Measurements from ENCODE around the gene ZNF174. TPM values are rescaled to one million over a fixed set of nuclear protein-coding genes. Genes with fewer than 3 reads are reported as not detected.
A peak's percentile ranks its signal among the peaks of the same experiment; 100 is the strongest.

Gene ZNF174
- total RNA-seq, 1 donor from 2014 or later: 10.6 TPM

GRCh38 chr16:3389663-3390338 lies 11.2 kb upstream of the ZNF174 start:
- intact Hi-C loops (cut with micrococcal nuclease): no loop called here
- Mint-ChIP-seq H3K27me3 (ENCODE audit: insufficient read depth) (no peaks in the 10 kb centered on the region), H3K4me3 (no peak overlapping the region), H3K4me1 (ENCODE audit: low read depth) (no peaks in the 10 kb centered on the region), H3K9me3 (peaks cover 59% of the 10 kb centered on the region), H3K36me3 (ENCODE audit: low read depth) (peaks cover 82% of the 10 kb centered on the region), H3K27ac (no peak overlapping the region)
- no peak for DNase-seq (ENCODE audit: low spot score)

- Mint-ChIP-seq H3K36me3 (ENCODE audit: low read depth) (peaks cover 64% of the 10 kb centered on the region), H3K27ac (peak overlapping the region; percentile 80), H3K4me1 (ENCODE audit: low read depth) (peaks cover 7% of the 10 kb centered on the region), H3K27me3 (ENCODE audit: insufficient read depth) (no peaks in the 10 kb centered on the region), H3K4me3 (peak overlapping the region; percentile 96), H3K9me3 (peaks cover 48% of the 10 kb centered on the region)
- DNase-seq (ENCODE audit: low spot score): no peak
- intact Hi-C loops (cut with micrococcal nuclease): loop anchor here (2.0 to 10.0 kb wide), 3 partner anchors 36 to 866 kb away; partner anchors contain the start of genes CEMP1, OR1F1 and PDPK1
Observed at GRCh38 chr16:3400446-3400778, 603 bp upstream of the ZNF174 start.

- DNase-seq (ENCODE audit: low spot score): no peak
- intact Hi-C loops (cut with micrococcal nuclease): loop anchor here (1.0 to 10.0 kb wide), 10 partner anchors 37 to 867 kb away; partner anchors contain the start of genes CEMP1, NAA60, OR1F1 and PDPK1
Observed at GRCh38 chr16:3401719-3402397, 843 bp downstream of the ZNF174 start.

GRCh38 chr16:3408561-3409197 lies 7.7 kb downstream of the ZNF174 start:
- intact Hi-C loops (cut with micrococcal nuclease): loop anchor here (10.0 kb wide), 2 partner anchors 224 to 874 kb away; partner anchors contain the start of genes CEMP1, OR1F1 and PDPK1
- no peak for DNase-seq (ENCODE audit: low spot score)
- no peaks in the 10 kb centered on the region for H3K4me1 Mint-ChIP-seq (ENCODE audit: low read depth)
- H3K27me3 Mint-ChIP-seq (ENCODE audit: insufficient read depth): no peaks in the 10 kb centered on the region
- no peak overlapping the region for H3K4me3 Mint-ChIP-seq
- no peak overlapping the region for H3K27ac Mint-ChIP-seq
- H3K9me3 Mint-ChIP-seq: peaks cover 77% of the 10 kb centered on the region
- peaks cover 60% of the 10 kb centered on the region for H3K36me3 Mint-ChIP-seq (ENCODE audit: low read depth)

More at GRCh38 chr16:3401719-3402397, 843 bp downstream of the ZNF174 start:
- peak overlapping the region; percentile 96 for H3K4me3 Mint-ChIP-seq
- no peaks in the 10 kb centered on the region for H3K27me3 Mint-ChIP-seq (ENCODE audit: insufficient read depth)
- H3K36me3 Mint-ChIP-seq (ENCODE audit: low read depth): peaks cover 62% of the 10 kb centered on the region
- peaks cover 50% of the 10 kb centered on the region for H3K9me3 Mint-ChIP-seq
- peak overlapping the region; percentile 78 for H3K27ac Mint-ChIP-seq
- H3K4me1 Mint-ChIP-seq (ENCODE audit: low read depth): peaks cover 7% of the 10 kb centered on the region

- no peak overlapping the region for H3K4me3 Mint-ChIP-seq
- H3K4me1 Mint-ChIP-seq (ENCODE audit: low read depth): no peaks in the 10 kb centered on the region
- H3K27ac Mint-ChIP-seq: no peak overlapping the region
- peaks cover 55% of the 10 kb centered on the region for H3K9me3 Mint-ChIP-seq
- no peak for DNase-seq (ENCODE audit: low spot score)
- H3K27me3 Mint-ChIP-seq (ENCODE audit: insufficient read depth): no peaks in the 10 kb centered on the region
- H3K36me3 Mint-ChIP-seq (ENCODE audit: low read depth): peaks cover 19% of the 10 kb centered on the region
- intact Hi-C loops (cut with micrococcal nuclease): no loop called here
Observed at GRCh38 chr16:3413730-3414379, 12.8 kb downstream of the ZNF174 start.

- Mint-ChIP-seq H3K9me3 (peaks cover 30% of the 10 kb centered on the region), H3K4me1 (ENCODE audit: low read depth) (peaks cover 13% of the 10 kb centered on the region), H3K4me3 (no peak overlapping the region), H3K36me3 (ENCODE audit: low read depth) (peaks cover 30% of the 10 kb centered on the region), H3K27ac (no peak overlapping the region), H3K27me3 (ENCODE audit: insufficient read depth) (peaks cover 2% of the 10 kb centered on the region)
- DNase-seq (ENCODE audit: low spot score): no peak
- intact Hi-C loops (cut with micrococcal nuclease): no loop called here
Observed at GRCh38 chr16:3431779-3432219, 30.8 kb downstream of the ZNF174 start.

- H3K4me3 Mint-ChIP-seq: no peak overlapping the region
- intact Hi-C loops (cut with micrococcal nuclease): no loop called here
- H3K9me3 Mint-ChIP-seq: peaks cover 39% of the 10 kb centered on the region
- H3K27me3 Mint-ChIP-seq (ENCODE audit: insufficient read depth): peaks cover 2% of the 10 kb centered on the region
- H3K36me3 Mint-ChIP-seq (ENCODE audit: low read depth): peaks cover 43% of the 10 kb centered on the region
- no peak overlapping the region for H3K27ac Mint-ChIP-seq
- DNase-seq (ENCODE audit: low spot score): no peak
- H3K4me1 Mint-ChIP-seq (ENCODE audit: low read depth): peaks cover 13% of the 10 kb centered on the region
Observed at GRCh38 chr16:3434373-3434772, 33.4 kb downstream of the ZNF174 start.

- Mint-ChIP-seq H3K27me3 (ENCODE audit: insufficient read depth) (no peaks in the 10 kb centered on the region), H3K9me3 (peaks cover 38% of the 10 kb centered on the region), H3K36me3 (ENCODE audit: low read depth) (peaks cover 47% of the 10 kb centered on the region), H3K4me3 (no peak overlapping the region), H3K4me1 (ENCODE audit: low read depth) (peaks cover 14% of the 10 kb centered on the region), H3K27ac (no peak overlapping the region)
- intact Hi-C loops (cut with micrococcal nuclease): loop anchor here (5.0 kb wide), 1 partner anchor 132 kb away; the partner anchor contains the start of genes TIGD7 and ZNF75A
- no peak for DNase-seq (ENCODE audit: low spot score)
Observed at GRCh38 chr16:3439637-3440036, 38.6 kb downstream of the ZNF174 start.

- H3K36me3 Mint-ChIP-seq (ENCODE audit: low read depth): peaks cover 36% of the 10 kb centered on the region
- peak; percentile 79 for DNase-seq (ENCODE audit: low spot score)
- H3K4me3 Mint-ChIP-seq: peak within 1 kb of the TSS; percentile 99
- H3K9me3 Mint-ChIP-seq: peaks cover 32% of the 10 kb centered on the region
- peaks cover 15% of the 10 kb centered on the region for H3K4me1 Mint-ChIP-seq (ENCODE audit: low read depth)
- intact Hi-C loops (cut with micrococcal nuclease): loop anchor here (1.0 to 5.0 kb wide), 6 partner anchors 14 to 208 kb away; partner anchors contain the start of genes TIGD7, ZNF174, ZNF200 and ZNF263
- H3K27ac Mint-ChIP-seq: peak within 1 kb of the TSS; percentile 98
- no peaks in the 10 kb centered on the region for H3K27me3 Mint-ChIP-seq (ENCODE audit: insufficient read depth)
Observed at GRCh38 chr16:3443108-3444031, 42.4 kb downstream of the ZNF174 start, which contains the start of the genes NAA60 and ZNF597. Gene NAA60, plus strand, starts transcription at chr16:3443680. Its CDS starts 32,548 bp downstream, at chr16:3476228. Gene ZNF597, minus strand, starts transcription at chr16:3443504. Its CDS starts 351 bp downstream, at chr16:3443153.

GRCh38 chr16:3444032-3444388 lies 43.0 kb downstream of the ZNF174 start:
- H3K27me3 Mint-ChIP-seq (ENCODE audit: insufficient read depth): no peaks in the 10 kb centered on the region
- H3K27ac Mint-ChIP-seq: peak overlapping the region; percentile 98
- peaks cover 32% of the 10 kb centered on the region for H3K9me3 Mint-ChIP-seq
- peaks cover 42% of the 10 kb centered on the region for H3K36me3 Mint-ChIP-seq (ENCODE audit: low read depth)
- peak overlapping the region; percentile 99 for H3K4me3 Mint-ChIP-seq
- peaks cover 15% of the 10 kb centered on the region for H3K4me1 Mint-ChIP-seq (ENCODE audit: low read depth)
- no peak for DNase-seq (ENCODE audit: low spot score)
- intact Hi-C loops (cut with micrococcal nuclease): loop anchor here (1.0 to 5.0 kb wide), 4 partner anchors 13 to 209 kb away; partner anchors contain the start of genes TIGD7, ZNF200 and ZNF75A

GRCh38 chr16:3454093-3454492 lies 53.1 kb downstream of the ZNF174 start:
- Mint-ChIP-seq H3K4me1 (ENCODE audit: low read depth) (peaks cover 22% of the 10 kb centered on the region), H3K9me3 (peaks cover 6% of the 10 kb centered on the region), H3K27me3 (ENCODE audit: insufficient read depth) (no peaks in the 10 kb centered on the region), H3K36me3 (ENCODE audit: low read depth) (peaks cover 11% of the 10 kb centered on the region), H3K27ac (no peak overlapping the region), H3K4me3 (no peak overlapping the region)
- DNase-seq (ENCODE audit: low spot score): no peak
- intact Hi-C loops (cut with micrococcal nuclease): no loop called here

All from activated T-helper 1 cell treated with anti-CD3 and anti-CD28 coated beads, Interleukin-12 subunit alpha, Interleukin-12 subunit beta, Interleukin-2, Interleukin-4 antibody, amounts not matched to agents 30 ng/mL and 10 ng/mL and 1 ng/mL, durations not matched to agents 14 hours and 24 hours and 36 hours (primary cell).